Kidney tubule cell (primary cell): ENCODE results near the gene SUSD3.
A peak's percentile ranks its signal among the peaks of the same experiment; 100 is the strongest.
"Not testable (repeated sequence)": the region's sequence is repeated elsewhere in the genome, so short reads cannot be mapped to it uniquely, and the experiment has no call there.

Source experiments
- DNase-seq: peaks from one replicate; pipeline ENCODE4 v3.0.0-alpha.2; 2018; ENCODE audit warnings: low spot score

The SUSD3 gene

GRCh38 chr9:93093877-93094657, 35.6 kb downstream of the SUSD3 start:
- DNase-seq, result no peak

- DNase-seq, result no peak
Measured at GRCh38 chr9:93094658-93095204, 36.2 kb downstream of the SUSD3 start.

- peak; percentile 98 for DNase-seq
Measured at GRCh38 chr9:93095205-93096130, 37.0 kb downstream of the SUSD3 start.

GRCh38 chr9:93096131-93096802, 37.8 kb downstream of the SUSD3 start, which contains the start of gene CARD19:
CARD19 (plus strand) TSS chr9:93096217; CDS start chr9:93096346, 129 bp downstream.
- DNase-seq, result peak; percentile 54

- no peak for DNase-seq
Measured at GRCh38 chr9:93096811-93097382, 38.4 kb downstream of the SUSD3 start.

DNA sequence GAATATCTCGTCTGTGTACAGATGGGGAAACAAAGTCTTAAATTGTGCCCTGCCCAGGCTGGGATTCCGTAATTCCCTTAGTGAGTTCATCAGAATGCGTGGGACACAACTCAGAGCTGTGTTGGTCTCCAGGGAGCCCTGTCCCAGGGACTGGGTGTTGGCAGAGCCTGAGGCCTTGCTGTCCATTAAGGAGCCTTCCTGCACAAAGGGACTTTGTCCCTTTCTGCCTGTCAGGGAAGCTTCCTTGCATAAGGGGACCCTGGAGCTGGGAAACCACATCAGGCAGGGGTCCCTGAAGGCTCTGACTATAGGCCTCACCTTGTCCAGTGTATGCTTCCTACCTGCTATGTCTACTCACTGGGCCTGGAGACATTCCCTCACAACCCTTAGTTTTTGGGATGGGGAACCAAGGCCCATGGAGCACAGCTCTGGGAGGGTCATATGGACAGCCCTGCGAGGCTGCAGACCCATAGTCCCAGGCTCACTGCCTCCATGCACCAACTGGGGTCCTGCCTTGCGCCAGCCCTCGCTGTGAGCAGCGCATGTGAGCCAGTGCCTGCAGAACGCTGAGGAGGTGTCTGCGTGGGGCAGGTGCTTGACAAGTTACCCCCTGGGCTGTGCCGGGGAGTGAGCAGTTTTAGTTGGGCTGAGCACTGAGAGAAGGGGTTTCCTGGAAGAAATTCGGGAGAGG, 39.2 kb downstream of the SUSD3 start:
- DNase-seq, result no peak

GRCh38 chr9:93098236-93098946, 39.9 kb downstream of the SUSD3 start:
- DNase-seq, result peak; percentile 95

- DNase-seq, result no peak
Measured at GRCh38 chr9:93099551-93100275, 41.2 kb downstream of the SUSD3 start.

- DNase-seq, result no peak
Measured at GRCh38 chr9:93100276-93100636, 41.8 kb downstream of the SUSD3 start.

- DNase-seq, result not testable (repeated sequence)
Measured at GRCh38 chr9:93101086-93101485, 42.6 kb downstream of the SUSD3 start.

DNA sequence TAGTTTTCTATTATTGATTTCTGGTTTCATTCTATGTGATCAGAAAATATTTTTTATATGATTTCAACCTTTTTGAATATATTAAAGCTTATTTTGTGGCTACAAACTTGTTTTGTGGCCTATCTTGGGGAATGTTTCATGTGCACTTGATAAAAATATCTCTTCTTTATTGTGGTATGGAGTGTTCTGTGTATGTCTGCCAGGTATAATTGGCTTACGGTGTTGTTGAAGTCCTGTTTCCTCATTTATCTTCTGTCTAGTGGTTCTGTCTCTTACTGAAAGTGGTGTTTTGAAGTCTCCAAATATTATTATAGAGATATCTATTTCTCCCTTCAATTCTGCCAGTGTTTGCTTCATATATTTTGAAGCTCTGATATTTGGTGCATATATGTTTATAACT, 47.1 kb downstream of the SUSD3 start:
- DNase-seq, result no peak

GRCh38 chr9:93107151-93107824, 48.8 kb downstream of the SUSD3 start:
- no peak for DNase-seq

- DNase-seq, result no peak
Measured at GRCh38 chr9:93107825-93108161, 49.3 kb downstream of the SUSD3 start.

DNA sequence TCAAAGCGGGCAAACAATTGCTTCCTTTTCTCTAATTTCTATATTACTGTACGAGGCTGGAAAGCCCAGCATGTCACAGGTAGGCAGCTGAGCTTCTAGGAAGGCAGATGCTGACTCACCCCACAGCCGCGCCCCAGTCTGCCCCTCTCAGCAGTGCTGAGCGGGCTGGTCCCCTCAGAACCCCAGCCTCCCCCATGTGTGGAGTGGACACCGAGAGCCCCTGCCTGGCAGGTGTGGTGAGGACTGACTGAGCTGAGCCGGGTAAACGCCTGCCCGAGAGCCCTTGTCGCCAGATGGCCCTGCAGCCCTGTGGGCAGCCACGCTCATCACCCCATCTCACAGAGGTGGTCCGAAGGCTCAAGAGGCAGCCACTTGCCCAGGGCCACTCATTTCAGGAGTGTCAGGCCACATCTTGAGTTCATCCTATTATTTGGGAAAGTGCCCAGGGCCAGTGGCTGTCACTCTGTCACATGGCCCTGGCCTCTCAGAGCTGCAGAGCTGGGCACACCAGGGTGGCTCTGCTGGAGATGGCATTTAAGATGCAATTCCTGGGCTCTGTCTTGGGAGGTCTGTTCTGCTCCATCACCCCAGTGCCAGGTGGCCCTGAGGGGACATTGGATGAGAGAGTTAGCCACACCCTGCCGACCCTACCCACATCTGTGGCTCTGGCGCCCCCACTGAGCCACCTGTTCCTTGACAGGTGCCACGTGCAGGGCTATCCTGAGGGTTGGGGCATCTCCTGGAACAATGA, 50.0 kb downstream of the SUSD3 start:
- no peak for DNase-seq

DNA sequence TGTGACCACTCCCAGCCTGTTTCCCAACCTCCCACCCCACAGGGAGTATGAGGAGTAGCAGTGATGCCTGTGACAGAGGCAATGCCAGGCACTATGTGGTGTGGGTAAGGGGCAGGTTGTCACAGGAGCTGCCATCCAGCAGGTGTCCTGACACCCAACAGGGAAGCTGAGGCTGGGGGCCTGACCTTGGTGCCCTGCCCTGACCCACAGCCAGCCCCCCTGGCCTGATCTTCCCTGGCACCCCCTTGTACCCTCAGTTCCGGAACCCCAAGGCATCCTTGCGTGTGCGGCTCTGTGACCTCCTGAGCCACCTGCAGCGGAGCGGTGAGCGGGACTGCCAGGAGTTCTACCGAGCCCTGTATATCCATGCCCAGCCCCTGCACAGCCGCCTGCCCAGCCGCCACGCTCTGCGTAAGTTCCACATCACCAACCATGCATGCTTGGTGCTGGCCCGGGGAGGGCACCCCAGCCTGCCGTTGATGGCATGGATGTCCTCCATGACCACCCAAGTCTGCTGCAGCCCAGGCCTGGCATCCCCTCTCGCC, 51.9 kb downstream of the SUSD3 start:
- no peak for DNase-seq

- DNase-seq, result no peak
Measured at GRCh38 chr9:93111001-93111370, 52.5 kb downstream of the SUSD3 start.

DNA sequence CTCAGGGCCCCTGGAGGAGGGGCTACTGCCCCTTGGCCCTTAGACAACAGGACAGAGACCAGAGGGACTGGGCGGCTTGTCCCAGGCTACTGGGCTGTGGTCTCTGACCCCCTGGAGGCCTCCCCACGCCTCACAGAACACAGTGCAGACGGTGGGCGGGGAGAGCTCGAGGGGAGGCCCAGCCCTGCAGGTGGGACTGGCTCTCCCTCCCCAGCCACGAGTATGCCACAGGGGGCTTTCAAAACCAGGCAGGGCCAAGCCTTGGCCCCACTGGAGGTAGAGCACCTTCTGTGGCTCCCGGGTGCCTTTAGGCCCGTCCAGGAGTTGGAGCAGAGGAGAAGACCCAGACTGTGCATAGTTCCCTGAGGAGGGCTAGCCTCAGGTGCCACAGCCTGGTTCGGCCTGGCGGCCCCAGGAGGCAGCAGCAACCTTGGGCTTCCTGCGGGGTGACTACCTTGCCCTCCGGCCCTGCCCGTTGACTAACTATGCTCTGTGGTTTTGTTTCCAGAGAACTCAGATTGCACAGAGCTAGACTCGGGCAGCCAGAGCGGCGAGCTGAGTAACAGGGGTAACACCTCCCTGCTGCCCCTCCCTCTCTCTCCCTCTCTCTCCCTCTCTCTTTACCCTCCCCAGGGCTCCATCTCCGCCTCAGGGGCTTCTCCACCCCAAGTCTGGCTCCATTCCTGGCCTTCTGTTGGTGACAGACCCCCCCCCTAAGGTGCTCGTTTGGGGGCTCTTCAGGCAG, 53.0 kb downstream of the SUSD3 start:
- peak; percentile 54 for DNase-seq
